SK-N-SH (cell line): ENCODE data around the gene BRSK1.

Source experiments
- MEF2A ChIP-seq: IDR thresholded peaks from 2 replicates; pipeline ENCODE4 v1.4.0; 2012; ENCODE audit warnings: low read depth, borderline replicate concordance
- TF ChIP-seq, protein P1 (sequence below): fragments of 200-600 bp; sonication (generic); IDR thresholded peaks from 2 replicates; pipeline ENCODE4 v1.6.1; 2017; ENCODE audit warnings: antibody characterized with exemption, mild to moderate bottlenecking, moderate library complexity

DNA sequence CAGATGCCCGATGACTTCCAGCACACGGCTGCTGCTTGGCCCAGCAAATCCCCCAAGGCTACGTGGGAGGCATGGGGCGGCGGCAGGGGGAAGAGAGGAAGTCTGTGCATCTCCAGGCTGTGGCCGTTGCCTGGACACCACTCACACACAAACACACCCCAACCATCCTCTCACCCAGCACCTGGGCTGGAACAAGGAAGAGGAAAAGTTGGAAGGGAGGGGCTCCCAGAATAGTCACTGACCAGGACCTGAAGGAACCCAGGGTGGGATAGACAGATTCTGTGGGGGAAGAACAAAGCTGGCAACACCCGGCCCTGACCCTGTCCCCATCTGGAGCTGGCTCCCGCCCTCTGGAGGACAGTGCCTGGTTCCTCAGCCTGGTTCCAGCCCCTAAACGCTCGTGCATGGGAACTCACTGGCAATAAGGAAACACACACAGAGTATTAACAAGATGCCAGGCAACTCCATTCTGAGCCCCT, 36.1 kb upstream of the BRSK1 start:
- TF ChIP-seq MEF2A = no peak
- TF ChIP-seq, protein P1, sequence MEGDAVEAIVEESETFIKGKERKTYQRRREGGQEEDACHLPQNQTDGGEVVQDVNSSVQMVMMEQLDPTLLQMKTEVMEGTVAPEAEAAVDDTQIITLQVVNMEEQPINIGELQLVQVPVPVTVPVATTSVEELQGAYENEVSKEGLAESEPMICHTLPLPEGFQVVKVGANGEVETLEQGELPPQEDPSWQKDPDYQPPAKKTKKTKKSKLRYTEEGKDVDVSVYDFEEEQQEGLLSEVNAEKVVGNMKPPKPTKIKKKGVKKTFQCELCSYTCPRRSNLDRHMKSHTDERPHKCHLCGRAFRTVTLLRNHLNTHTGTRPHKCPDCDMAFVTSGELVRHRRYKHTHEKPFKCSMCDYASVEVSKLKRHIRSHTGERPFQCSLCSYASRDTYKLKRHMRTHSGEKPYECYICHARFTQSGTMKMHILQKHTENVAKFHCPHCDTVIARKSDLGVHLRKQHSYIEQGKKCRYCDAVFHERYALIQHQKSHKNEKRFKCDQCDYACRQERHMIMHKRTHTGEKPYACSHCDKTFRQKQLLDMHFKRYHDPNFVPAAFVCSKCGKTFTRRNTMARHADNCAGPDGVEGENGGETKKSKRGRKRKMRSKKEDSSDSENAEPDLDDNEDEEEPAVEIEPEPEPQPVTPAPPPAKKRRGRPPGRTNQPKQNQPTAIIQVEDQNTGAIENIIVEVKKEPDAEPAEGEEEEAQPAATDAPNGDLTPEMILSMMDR = no peak
